Heart left ventricle (tissue), 13 donors: ENCODE data around the gene NISCH.

Experiments
- CTCF ChIP-seq, 12 donors: fragments of 200-600 bp; sonication (generic) in 4 of 12; IDR thresholded peaks; one replicate each; pipeline versions ENCODE4 v1.5.0 to v1.8.0; 2018 to 2022; ENCODE audit warnings: antibody characterized with exemption in 12 of 12, mild to moderate bottlenecking in 5 of 12
- POLR2A ChIP-seq, 2 donors: fragments of 450-650 bp; IDR thresholded peaks; one replicate each; pipeline ENCODE4 v1.6.1; 2017; ENCODE audit warnings: antibody characterized with exemption in 2 of 2, mild to moderate bottlenecking in 2 of 2, moderate library complexity in 2 of 2
- donor health status: ischemic (EF 13 %, LVEDD 7.1; RV severe dilation, severe dysfunction).
- donor health status: DM: no; HTN: yes; CAD: no.
- donor health status: DM: no; HTN: no; CAD: no.
- donor health status: ischemic (EF 25% LVEDD 6.9; RV normal size, moderate dysfunction).
- donor health status: ischemic (EF 25% LVEDD 5.7; RV mildly dilated, moderate dysfunction).
- donor health status: ischemic (EF 35%, LVEDD 5.7; RV mildly dilated, moderate dysfunction).
- donor health status: nonischemic (EF 11% LVEDD 7.7; RV severe dilation, severe dysfunction).
- donor health status: DM: yes; HTN: yes; CAD: no.
- donor health status: PGD.
- donor health status: ischemic (EF 29% LVEDD 5.4; RV normal size, mild dysfunction).
- donor health status: nonischemic (EF 23%, LVEDD 6.1; RV moderate dilation, normal function).

- TF ChIP-seq CTCF (IDR thresholded peaks at IDR 0.05): no peak
- no peak for TF ChIP-seq POLR2A (IDR thresholded peaks at IDR 0.05)
Measured at GRCh38 chr3:52516509-52517195, 61.2 kb downstream of the NISCH start.
